K562 (cell line): ENCODE results near the gene MPL. TPM values are rescaled to one million over a fixed set of nuclear protein-coding genes. Genes with fewer than 3 reads are reported as not detected.

Experiments used
- BDP1 ChIP-seq: IDR thresholded peaks from 3 replicates; pipeline ENCODE4 v1.6.1; 2011; ENCODE audit not compliant: insufficient read length, insufficient read depth
- BRD9 ChIP-seq: fragments of 450-650 bp; IDR thresholded peaks from 2 replicates; pipeline ENCODE4 v1.6.1; 2018; ENCODE audit warnings: low read depth; ENCODE audit not compliant: partially characterized antibody
- CAMTA2 ChIP-seq: fragments of 250-450 bp; sonication (Bioruptor Pico); conservative IDR thresholded peaks from 2 replicates; pipeline ENCODE4 v1.5.1; 2022
- CREBBP ChIP-seq: IDR thresholded peaks from one replicate; pipeline ENCODE4 v1.6.1; 2012; ENCODE audit warnings: low read depth, mild to moderate bottlenecking, control low read depth, inconsistent platforms, low read length
- CREM ChIP-seq: IDR thresholded peaks from 2 replicates; pipeline ENCODE4 v1.6.1; 2014; ENCODE audit warnings: antibody characterized with exemption, low read depth
- ELF2 ChIP-seq: fragments of 250-450 bp; sonication (Bioruptor Pico); IDR thresholded peaks from 2 replicates; pipeline ENCODE4 v1.5.0; 2021; ENCODE audit warnings: mild to moderate bottlenecking
- HES1 ChIP-seq: fragments of 450-650 bp; IDR thresholded peaks from 2 replicates; pipeline ENCODE4 v1.6.1; 2016; ENCODE audit warnings: low read depth, mild to moderate bottlenecking, moderate library complexity
- MAFF ChIP-seq: IDR thresholded peaks from 2 replicates; pipeline ENCODE4 v1.6.1; 2012; ENCODE audit warnings: low read length, improper control_type of control experiment
- NCOA4 ChIP-seq: fragments of 450-650 bp; IDR thresholded peaks from 2 replicates; pipeline ENCODE4 v1.6.1; 2018; ENCODE audit warnings: mild to moderate bottlenecking; ENCODE audit not compliant: partially characterized antibody
- PKNOX1 ChIP-seq: fragments of 450-650 bp; IDR thresholded peaks from 2 replicates; pipeline ENCODE4 v1.6.1; 2016
- POLR2A ChIP-seq: fragments of 450-650 bp; conservative IDR thresholded peaks from 2 replicates; pipeline ENCODE4 v1.6.1; 2016
- POLR2H ChIP-seq: IDR thresholded peaks from 2 replicates; pipeline ENCODE4 v1.6.1; 2016; ENCODE audit warnings: missing genetic modification characterization, low read depth, mild to moderate bottlenecking, control low read depth, missing compliant biosample characterization, moderate library complexity
- PREB ChIP-seq: sonication (generic); formaldehyde crosslinking; IDR thresholded peaks from 2 replicates; pipeline ENCODE4 v1.8.1; 2023; ENCODE audit warnings: mild to moderate bottlenecking, missing genetic modification reagents
- SREBF1 ChIP-seq: fragments of 150-350 bp; IDR thresholded peaks from 2 replicates; pipeline ENCODE4 v1.6.1; 2014; ENCODE audit warnings: antibody characterized with exemption, low read depth, low read length, borderline replicate concordance
- ZNF140 ChIP-seq: fragments of 250-450 bp; sonication (Bioruptor Pico); IDR thresholded peaks from 2 replicates; pipeline ENCODE4 v1.8.0; 2021; ENCODE audit warnings: moderate library complexity, mild to moderate bottlenecking, inconsistent platforms
- ZNF165 ChIP-seq: fragments of 250-450 bp; sonication (Bioruptor Pico); IDR thresholded peaks from 2 replicates; pipeline ENCODE4 v1.4.0; 2020; ENCODE audit warnings: borderline replicate concordance
- ZNF175 ChIP-seq: fragments of 200-800 bp; sonication (Bioruptor generic); IDR thresholded peaks from 2 replicates; pipeline ENCODE4 v1.6.1; 2016; ENCODE audit warnings: low read depth, mild to moderate bottlenecking, missing genetic modification characterization, missing compliant biosample characterization
- ZNF232 ChIP-seq: sonication (generic); formaldehyde crosslinking; IDR thresholded peaks from 2 replicates; pipeline ENCODE4 v1.8.0; 2022; ENCODE audit warnings: mild to moderate bottlenecking, missing genetic modification reagents
- ZNF778 ChIP-seq: fragments of 450-650 bp; formaldehyde crosslinking; IDR thresholded peaks from 2 replicates; pipeline ENCODE4 v1.4.0; 2020; ENCODE audit warnings: mild to moderate bottlenecking, moderate library complexity
- polyA plus RNA-seq, 8 experiments: library from polyadenylated mRNA; depleted of rRNA in 4 of 8; stranded (reverse) in 5 of 8; unstranded in 3 of 8; fragments of >200 nt; fragmentation: Nextera tagmentation in 2 of 8; fragmentation: Illumina TruSeq in 1 of 8; extraction: Ambion mirVana in 2 of 8; extraction: Trizol in 1 of 8; gene quantifications; 2 replicates each; pipeline versions ENCODE4 v1.2.1 to v1.2.3, GENCODE V29; 2011 to 2014; ENCODE audit warnings: inconsistent platforms in 1 of 8, missing spikeins in 1 of 8
- total RNA-seq, 7 experiments: library from RNA; depleted of rRNA in 6 of 7; stranded (reverse); fragments of >200 nt in 6 of 7; fragmentation: Illumina TruSeq in 2 of 7; extraction: Trizol in 2 of 7; gene quantifications; 2 replicates each; pipeline versions ENCODE4 v1.2.1 to v1.2.3, GENCODE V29; 2011 to 2021; ENCODE audit warnings: low replicate concordance in 1 of 7
- TF ChIP-seq, protein P1 (sequence below): sonication (generic); formaldehyde crosslinking; IDR thresholded peaks from 2 replicates; pipeline ENCODE4 v1.8.0; 2023; ENCODE audit warnings: missing genetic modification reagents, mild to moderate bottlenecking, borderline replicate concordance

The MPL gene
- total and polyA plus RNA-seq, 9 of the 15 experiments (the other 6 are each of a cell fraction or from before 2014, with no cell fraction given) = not detected

DNA sequence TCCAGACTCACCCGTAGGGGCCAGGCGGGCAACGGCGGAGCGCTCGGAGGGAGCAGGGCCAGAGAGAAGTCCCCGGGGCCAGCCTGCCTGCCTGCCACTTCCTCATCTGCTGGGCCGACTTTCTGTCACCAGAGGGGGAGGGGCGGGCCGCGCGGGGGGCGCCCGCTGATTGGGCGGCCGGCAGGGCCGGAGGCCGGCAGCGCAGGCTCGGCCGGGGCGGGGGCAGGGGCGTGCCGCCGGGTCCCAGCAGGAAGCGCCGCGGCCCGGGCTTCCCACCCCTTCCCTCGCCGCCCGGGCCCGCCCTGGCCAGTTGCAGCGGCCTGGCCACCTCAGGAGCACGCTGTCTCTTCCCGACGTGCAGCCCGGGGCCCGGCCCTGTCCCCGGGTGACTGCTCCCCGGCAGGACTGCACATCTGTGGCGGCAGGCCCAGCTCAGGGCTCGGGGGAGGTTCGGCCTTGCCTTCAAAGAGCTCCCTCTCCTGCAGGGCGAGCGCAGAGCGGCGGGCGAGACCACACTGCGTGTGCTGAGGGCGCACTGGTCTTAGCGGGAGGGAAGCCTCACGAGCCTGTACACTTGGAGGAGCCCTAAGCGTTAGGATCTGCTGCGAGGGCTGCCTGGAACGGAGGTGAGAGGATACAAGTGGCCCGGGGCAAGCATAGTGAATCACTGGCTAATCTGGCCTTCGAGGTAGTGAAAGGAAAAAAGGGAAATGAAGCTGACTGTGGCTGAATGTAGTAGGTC is 30.5 kb downstream of the MPL start, which contains the start of gene ELOVL1 (continued):
- TF ChIP-seq, protein P1, sequence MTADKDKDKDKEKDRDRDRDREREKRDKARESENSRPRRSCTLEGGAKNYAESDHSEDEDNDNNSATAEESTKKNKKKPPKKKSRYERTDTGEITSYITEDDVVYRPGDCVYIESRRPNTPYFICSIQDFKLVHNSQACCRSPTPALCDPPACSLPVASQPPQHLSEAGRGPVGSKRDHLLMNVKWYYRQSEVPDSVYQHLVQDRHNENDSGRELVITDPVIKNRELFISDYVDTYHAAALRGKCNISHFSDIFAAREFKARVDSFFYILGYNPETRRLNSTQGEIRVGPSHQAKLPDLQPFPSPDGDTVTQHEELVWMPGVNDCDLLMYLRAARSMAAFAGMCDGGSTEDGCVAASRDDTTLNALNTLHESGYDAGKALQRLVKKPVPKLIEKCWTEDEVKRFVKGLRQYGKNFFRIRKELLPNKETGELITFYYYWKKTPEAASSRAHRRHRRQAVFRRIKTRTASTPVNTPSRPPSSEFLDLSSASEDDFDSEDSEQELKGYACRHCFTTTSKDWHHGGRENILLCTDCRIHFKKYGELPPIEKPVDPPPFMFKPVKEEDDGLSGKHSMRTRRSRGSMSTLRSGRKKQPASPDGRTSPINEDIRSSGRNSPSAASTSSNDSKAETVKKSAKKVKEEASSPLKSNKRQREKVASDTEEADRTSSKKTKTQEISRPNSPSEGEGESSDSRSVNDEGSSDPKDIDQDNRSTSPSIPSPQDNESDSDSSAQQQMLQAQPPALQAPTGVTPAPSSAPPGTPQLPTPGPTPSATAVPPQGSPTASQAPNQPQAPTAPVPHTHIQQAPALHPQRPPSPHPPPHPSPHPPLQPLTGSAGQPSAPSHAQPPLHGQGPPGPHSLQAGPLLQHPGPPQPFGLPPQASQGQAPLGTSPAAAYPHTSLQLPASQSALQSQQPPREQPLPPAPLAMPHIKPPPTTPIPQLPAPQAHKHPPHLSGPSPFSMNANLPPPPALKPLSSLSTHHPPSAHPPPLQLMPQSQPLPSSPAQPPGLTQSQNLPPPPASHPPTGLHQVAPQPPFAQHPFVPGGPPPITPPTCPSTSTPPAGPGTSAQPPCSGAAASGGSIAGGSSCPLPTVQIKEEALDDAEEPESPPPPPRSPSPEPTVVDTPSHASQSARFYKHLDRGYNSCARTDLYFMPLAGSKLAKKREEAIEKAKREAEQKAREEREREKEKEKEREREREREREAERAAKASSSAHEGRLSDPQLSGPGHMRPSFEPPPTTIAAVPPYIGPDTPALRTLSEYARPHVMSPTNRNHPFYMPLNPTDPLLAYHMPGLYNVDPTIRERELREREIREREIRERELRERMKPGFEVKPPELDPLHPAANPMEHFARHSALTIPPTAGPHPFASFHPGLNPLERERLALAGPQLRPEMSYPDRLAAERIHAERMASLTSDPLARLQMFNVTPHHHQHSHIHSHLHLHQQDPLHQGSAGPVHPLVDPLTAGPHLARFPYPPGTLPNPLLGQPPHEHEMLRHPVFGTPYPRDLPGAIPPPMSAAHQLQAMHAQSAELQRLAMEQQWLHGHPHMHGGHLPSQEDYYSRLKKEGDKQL = no peak; the same call in 1 of the 2 replicates
- TF ChIP-seq CREBBP (no peak), HES1 (no peak), CAMTA2 (CRISPR knock-in tag) (no peak), BRD9 (peak; percentile 31), POLR2H (tag) (peak; percentile 75), ZNF232 (CRISPR knock-in tag) (peak; percentile 40; the same call in 1 of the 2 replicates), PKNOX1 (peak; percentile 34; the same call in 1 of the 2 replicates), BDP1 (no peak), CREM (peak; percentile 70), POLR2A (peak; percentile 92), ELF2 (peak; percentile 8; the same call in 1 of the 2 replicates), MAFF (no peak), ZNF175 (CRISPR knock-in tag) (no peak), NCOA4 (no peak), SREBF1 (no peak), ZNF140 (CRISPR knock-in tag) (no peak), ZNF778 (CRISPR knock-in tag) (no peak), PREB (CRISPR knock-in tag) (no peak), ZNF165 (peak; percentile 52; the same call in 1 of the 2 replicates)
